ENCODE data around the gene DTHD1. TPM values are rescaled to one million over a fixed set of nuclear protein-coding genes. Genes with fewer than 3 reads are reported as not detected.
A peak's percentile ranks its signal among the peaks of the same experiment; 100 is the strongest.

Gene DTHD1
- total and polyA plus RNA-seq, 11 donors: 0.14 to 0.83 TPM; not detected in 9

- no peak for ATAC-seq
- intact Hi-C loops (cut with DNase I): no loop called here
- TF ChIP-seq CTCF (IDR thresholded peaks at IDR 0.05) (no peak), POLR2A (IDR thresholded peaks at IDR 0.05) (no peak)
- Histone ChIP-seq H3K27me3 (no peaks in the 10 kb centered on the region), H3K9me3 (no peaks in the 10 kb centered on the region), H3K27ac (peak overlapping the region in 1 of 12 donors; percentile 21), H3K36me3 (no peaks in the 10 kb centered on the region), H3K4me1 (peaks cover 0 to 10% (median 0%) of the 10 kb centered on the region in 12 donors), H3K4me3 (no peak overlapping the region)
- no peak for DNase-seq
- 77 to 81% (median 80%) methylated on average over 7 of the region's 7 CpGs for WGBS, 4 donors
Observed at GRCh38 chr4:36292556-36293188, 11.3 kb downstream of the DTHD1 start.

- no peak for TF ChIP-seq CTCF (IDR thresholded peaks at IDR 0.05)
- TF ChIP-seq POLR2A (IDR thresholded peaks at IDR 0.05): no peak
- DNase-seq: no peak
Observed at GRCh38 chr4:36301127-36301526, 19.7 kb downstream of the DTHD1 start.

GRCh38 chr4:36303426-36304137 is 22.2 kb downstream of the DTHD1 start:
- TF ChIP-seq CTCF (IDR thresholded peaks at IDR 0.05) (no peak), POLR2A (IDR thresholded peaks at IDR 0.05) (no peak)
- Histone ChIP-seq H3K27ac (peak overlapping the region in 1 of 12 donors; percentile 34), H3K4me1 (peaks cover 0 to 23% (median 0%) of the 10 kb centered on the region in 12 donors), H3K9me3 (no peaks in the 10 kb centered on the region), H3K27me3 (no peaks in the 10 kb centered on the region), H3K4me3 (no peak overlapping the region), H3K36me3 (no peaks in the 10 kb centered on the region)
- ATAC-seq: no peak
- no peak for DNase-seq
- intact Hi-C loops (cut with DNase I): no loop called here
- WGBS, 4 donors: 57 to 85% (median 66%) methylated on average over 3 of the region's 3 CpGs

More at GRCh38 chr4:36301127-36301526, 19.7 kb downstream of the DTHD1 start:
- intact Hi-C loops (cut with DNase I): no loop called here
- 85 to 91% (median 89%) methylated on average over 2 of the region's 2 CpGs for WGBS, 4 donors
- ATAC-seq: no peak
- Histone ChIP-seq H3K27ac (no peak overlapping the region), H3K9me3 (no peaks in the 10 kb centered on the region), H3K4me1 (peaks cover 0 to 23% (median 0%) of the 10 kb centered on the region in 12 donors), H3K27me3 (no peaks in the 10 kb centered on the region), H3K36me3 (no peaks in the 10 kb centered on the region), H3K4me3 (no peak overlapping the region)

- intact Hi-C loops (cut with DNase I): no loop called here
- ATAC-seq (no peak), DNase-seq (no peak)
- Histone ChIP-seq H3K9me3 (no peaks in the 10 kb centered on the region), H3K27ac (peak overlapping the region in 1 of 12 donors; percentile 34), H3K4me3 (no peak overlapping the region), H3K36me3 (no peaks in the 10 kb centered on the region), H3K4me1 (peaks cover 0 to 23% (median 0%) of the 10 kb centered on the region in 12 donors), H3K27me3 (no peaks in the 10 kb centered on the region)
- TF ChIP-seq CTCF (IDR thresholded peaks at IDR 0.05) (no peak), POLR2A (IDR thresholded peaks at IDR 0.05) (no peak)
- 46 to 77% (median 63%) methylated on average over 1 of the region's 1 CpG for WGBS, 4 donors
Observed at GRCh38 chr4:36304138-36304681, 22.8 kb downstream of the DTHD1 start.

Measured in heart left ventricle (tissue), 16 donors.